ENCODE results near the gene TTC17.

The TTC17 gene

GRCh38 chr11:43467958-43468357 lies 109.2 kb downstream of the TTC17 start:
- TF ChIP-seq GATA2 (IDR thresholded peaks at IDR 0.05; ENCODE audit: low read depth, low read length) (no peak), GATA3 (IDR thresholded peaks at IDR 0.05; ENCODE audit: low read depth, low read length) (no peak)

GRCh38 chr11:43486141-43486540 lies 127.4 kb downstream of the TTC17 start:
- TF ChIP-seq GATA2 (IDR thresholded peaks at IDR 0.05; ENCODE audit: low read depth, low read length) = no peak
- TF ChIP-seq GATA3 (IDR thresholded peaks at IDR 0.05; ENCODE audit: low read depth, low read length) = no peak

GRCh38 chr11:43489869-43490465 lies 131.2 kb downstream of the TTC17 start:
- TF ChIP-seq GATA2 (IDR thresholded peaks at IDR 0.05; ENCODE audit: low read depth, low read length) (no peak), GATA3 (IDR thresholded peaks at IDR 0.05; ENCODE audit: low read depth, low read length) (no peak)

- TF ChIP-seq GATA2 (IDR thresholded peaks at IDR 0.05; ENCODE audit: low read depth, low read length) (no peak), GATA3 (IDR thresholded peaks at IDR 0.05; ENCODE audit: low read depth, low read length) (no peak)
Observed at GRCh38 chr11:43492701-43493100, 134.0 kb downstream of the TTC17 start.

GRCh38 chr11:43493431-43493830 lies 134.7 kb downstream of the TTC17 start:
- no peak for TF ChIP-seq GATA2 (IDR thresholded peaks at IDR 0.05; ENCODE audit: low read depth, low read length)
- no peak for TF ChIP-seq GATA3 (IDR thresholded peaks at IDR 0.05; ENCODE audit: low read depth, low read length)

- no peak for TF ChIP-seq GATA2 (IDR thresholded peaks at IDR 0.05; ENCODE audit: low read depth, low read length)
- no peak for TF ChIP-seq GATA3 (IDR thresholded peaks at IDR 0.05; ENCODE audit: low read depth, low read length)
Observed at GRCh38 chr11:43497144-43497543, 138.4 kb downstream of the TTC17 start.

GRCh38 chr11:43498561-43498960 lies 139.8 kb downstream of the TTC17 start:
- no peak for TF ChIP-seq GATA3 (IDR thresholded peaks at IDR 0.05; ENCODE audit: low read depth, low read length)
- TF ChIP-seq GATA2 (IDR thresholded peaks at IDR 0.05; ENCODE audit: low read depth, low read length) = no peak

- TF ChIP-seq GATA3 (IDR thresholded peaks at IDR 0.05; ENCODE audit: low read depth, low read length) (no peak), GATA2 (IDR thresholded peaks at IDR 0.05; ENCODE audit: low read depth, low read length) (no peak)
Observed at GRCh38 chr11:43503417-43503816, 144.7 kb downstream of the TTC17 start.

GRCh38 chr11:43504316-43504950 lies 145.7 kb downstream of the TTC17 start:
- TF ChIP-seq GATA2 (IDR thresholded peaks at IDR 0.05; ENCODE audit: low read depth, low read length) = no peak
- no peak for TF ChIP-seq GATA3 (IDR thresholded peaks at IDR 0.05; ENCODE audit: low read depth, low read length)

- TF ChIP-seq GATA2 (IDR thresholded peaks at IDR 0.05; ENCODE audit: low read depth, low read length) (no peak), GATA3 (IDR thresholded peaks at IDR 0.05; ENCODE audit: low read depth, low read length) (no peak)
Observed at GRCh38 chr11:43505171-43505570, 146.5 kb downstream of the TTC17 start.

GRCh38 chr11:43507171-43507570 lies 148.5 kb downstream of the TTC17 start:
- TF ChIP-seq GATA2 (IDR thresholded peaks at IDR 0.05; ENCODE audit: low read depth, low read length) = no peak

- TF ChIP-seq GATA3 (IDR thresholded peaks at IDR 0.05; ENCODE audit: low read depth, low read length) (no peak), GATA2 (IDR thresholded peaks at IDR 0.05; ENCODE audit: low read depth, low read length) (no peak)
Observed at GRCh38 chr11:43508511-43508918, 149.8 kb downstream of the TTC17 start.

- TF ChIP-seq GATA3 (IDR thresholded peaks at IDR 0.05; ENCODE audit: low read depth, low read length) (no peak), GATA2 (IDR thresholded peaks at IDR 0.05; ENCODE audit: low read depth, low read length) (no peak)
Observed at GRCh38 chr11:43511959-43512358, 153.2 kb downstream of the TTC17 start.

GRCh38 chr11:43515090-43515489 lies 156.4 kb downstream of the TTC17 start:
- no peak for TF ChIP-seq GATA3 (IDR thresholded peaks at IDR 0.05; ENCODE audit: low read depth, low read length)
- no peak for TF ChIP-seq GATA2 (IDR thresholded peaks at IDR 0.05; ENCODE audit: low read depth, low read length)

- TF ChIP-seq GATA2 (IDR thresholded peaks at IDR 0.05; ENCODE audit: low read depth, low read length) (no peak), GATA3 (IDR thresholded peaks at IDR 0.05; ENCODE audit: low read depth, low read length) (no peak)
Observed at GRCh38 chr11:43516316-43516850, 157.7 kb downstream of the TTC17 start.

Measured in SH-SY5Y (cell line).